Uterus (tissue), 4 donors: Measurements from ENCODE around the gene RNF6. TPM values are rescaled to one million over a fixed set of nuclear protein-coding genes. Genes with fewer than 3 reads are reported as not detected.

Source experiments
- DNase-seq, 2 donors: peaks; one replicate each; pipeline ENCODE4 v3.0.0-alpha.2; 2019 to 2020
- H3K27ac ChIP-seq, 2 donors: fragments of 200-600 bp; sonication (generic); 1 replicate in 1 of 2; 2 replicates in 1 of 2; pipeline ENCODE4 v1.5.1; 2016 to 2018
- H3K27me3 ChIP-seq, 2 donors: fragments of 200-600 bp; sonication (generic); one replicate each; pipeline ENCODE4 v1.5.1; 2018 to 2019; ENCODE audit warnings: control low read depth in 1 of 2
- H3K36me3 ChIP-seq, 2 donors: fragments of 200-600 bp; sonication (generic); one replicate each; pipeline ENCODE4 v1.5.1; 2019; ENCODE audit warnings: control low read depth in 1 of 2
- H3K4me1 ChIP-seq, 2 donors: fragments of 200-600 bp; sonication (generic); one replicate each; pipeline ENCODE4 v1.5.1; 2018 to 2019; ENCODE audit warnings: control low read depth in 1 of 2
- H3K4me3 ChIP-seq, 2 donors: fragments of 200-600 bp; sonication (generic); 1 replicate in 1 of 2; 2 replicates in 1 of 2; pipeline ENCODE4 v1.5.1; 2018 to 2019; ENCODE audit warnings: mild to moderate bottlenecking in 1 of 2
- H3K9me3 ChIP-seq, 2 donors: fragments of 200-600 bp; sonication (generic); one replicate each; pipeline ENCODE4 v1.5.1; 2019; ENCODE audit warnings: control low read depth in 1 of 2
- POLR2A ChIP-seq, 2 donors: fragments of 450-650 bp; IDR thresholded peaks; one replicate each; pipeline ENCODE4 v1.6.1; 2016; ENCODE audit warnings: antibody characterized with exemption in 2 of 2, mild to moderate bottlenecking in 1 of 2, moderate library complexity in 1 of 2
- intact Hi-C: fragments of 100-400 bp; cut with DNase I; formaldehyde crosslinking; loops from one replicate; pipeline ENCODE4 v1.15.1; 2023; ENCODE audit warnings: low total_unique reads
- total RNA-seq, 4 donors: library from RNA; depleted of rRNA in 3 of 4; stranded (reverse); fragments of >200 nt in 3 of 4; gene quantifications; one replicate each; pipeline versions ENCODE4 v1.1.0 to v1.2.4, GENCODE V29; 2014 to 2023
- TF ChIP-seq, protein P1 (sequence below), 4 experiments: fragments of 200-600 bp in 2 of 4; fragments of 450-650 bp in 2 of 4; sonication (generic) in 2 of 4; IDR thresholded peaks; one replicate each; pipeline ENCODE4 v1.5.1; 2016 to 2019; ENCODE audit warnings: antibody characterized with exemption in 4 of 4, mild to moderate bottlenecking in 2 of 4, moderate library complexity in 1 of 4
- donor health status: DM: yes; HTN: yes; CAD: no.

The RNF6 gene
- total RNA-seq, 4 donors from 2014 or later, result 12.0 to 32.4 (median 20.0) TPM

DNA sequence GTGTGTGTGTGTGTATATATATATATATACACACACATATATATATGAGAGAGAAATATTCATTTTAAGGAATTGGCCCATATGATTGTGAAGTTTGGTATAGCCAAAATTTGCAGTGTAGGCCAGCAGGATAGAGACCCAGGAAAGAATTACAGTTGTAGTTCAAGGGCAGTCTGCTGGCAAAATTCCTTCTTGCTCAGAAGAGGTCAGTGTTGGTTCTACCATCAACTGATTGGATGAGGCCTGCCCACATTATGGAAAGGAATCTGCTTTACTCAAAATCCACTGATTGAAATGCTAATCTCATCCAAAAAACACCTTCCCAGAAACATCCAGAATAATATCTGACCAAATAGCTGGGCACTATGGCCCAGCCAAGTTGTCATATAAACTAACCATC, 24.0 kb downstream of the RNF6 start:
- Histone ChIP-seq H3K4me3 (no peak overlapping the region), H3K27me3 (no peaks in the 10 kb centered on the region), H3K27ac (no peak overlapping the region), H3K9me3 (no peaks in the 10 kb centered on the region), H3K36me3 (no peaks in the 10 kb centered on the region), H3K4me1 (no peaks in the 10 kb centered on the region)
- TF ChIP-seq, protein P1, sequence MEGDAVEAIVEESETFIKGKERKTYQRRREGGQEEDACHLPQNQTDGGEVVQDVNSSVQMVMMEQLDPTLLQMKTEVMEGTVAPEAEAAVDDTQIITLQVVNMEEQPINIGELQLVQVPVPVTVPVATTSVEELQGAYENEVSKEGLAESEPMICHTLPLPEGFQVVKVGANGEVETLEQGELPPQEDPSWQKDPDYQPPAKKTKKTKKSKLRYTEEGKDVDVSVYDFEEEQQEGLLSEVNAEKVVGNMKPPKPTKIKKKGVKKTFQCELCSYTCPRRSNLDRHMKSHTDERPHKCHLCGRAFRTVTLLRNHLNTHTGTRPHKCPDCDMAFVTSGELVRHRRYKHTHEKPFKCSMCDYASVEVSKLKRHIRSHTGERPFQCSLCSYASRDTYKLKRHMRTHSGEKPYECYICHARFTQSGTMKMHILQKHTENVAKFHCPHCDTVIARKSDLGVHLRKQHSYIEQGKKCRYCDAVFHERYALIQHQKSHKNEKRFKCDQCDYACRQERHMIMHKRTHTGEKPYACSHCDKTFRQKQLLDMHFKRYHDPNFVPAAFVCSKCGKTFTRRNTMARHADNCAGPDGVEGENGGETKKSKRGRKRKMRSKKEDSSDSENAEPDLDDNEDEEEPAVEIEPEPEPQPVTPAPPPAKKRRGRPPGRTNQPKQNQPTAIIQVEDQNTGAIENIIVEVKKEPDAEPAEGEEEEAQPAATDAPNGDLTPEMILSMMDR (IDR thresholded peaks at IDR 0.05), result no peak
- TF ChIP-seq POLR2A (IDR thresholded peaks at IDR 0.05), result no peak
- intact Hi-C loops, result no loop called here
- no peak for DNase-seq

DNA sequence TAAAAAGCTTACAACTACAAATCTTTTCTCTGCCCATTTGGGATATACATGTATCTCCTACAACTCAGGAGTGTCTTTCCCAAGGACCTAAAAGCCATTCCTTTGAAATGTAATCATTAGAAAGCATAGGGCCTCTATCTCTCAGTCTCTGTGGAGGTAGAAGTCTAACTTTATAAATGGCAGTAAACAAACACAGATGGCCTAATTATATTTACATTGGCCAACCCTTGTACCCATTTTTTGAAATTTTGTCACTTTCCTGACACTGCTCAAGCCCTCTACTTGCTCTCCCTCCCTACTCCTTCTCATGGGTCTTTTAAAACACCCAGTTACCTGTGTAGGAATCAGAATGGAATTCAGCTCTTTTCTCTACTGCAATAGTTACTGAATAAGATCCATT, 24.8 kb downstream of the RNF6 start:
- Histone ChIP-seq H3K9me3 (no peaks in the 10 kb centered on the region), H3K27me3 (no peaks in the 10 kb centered on the region)

DNA sequence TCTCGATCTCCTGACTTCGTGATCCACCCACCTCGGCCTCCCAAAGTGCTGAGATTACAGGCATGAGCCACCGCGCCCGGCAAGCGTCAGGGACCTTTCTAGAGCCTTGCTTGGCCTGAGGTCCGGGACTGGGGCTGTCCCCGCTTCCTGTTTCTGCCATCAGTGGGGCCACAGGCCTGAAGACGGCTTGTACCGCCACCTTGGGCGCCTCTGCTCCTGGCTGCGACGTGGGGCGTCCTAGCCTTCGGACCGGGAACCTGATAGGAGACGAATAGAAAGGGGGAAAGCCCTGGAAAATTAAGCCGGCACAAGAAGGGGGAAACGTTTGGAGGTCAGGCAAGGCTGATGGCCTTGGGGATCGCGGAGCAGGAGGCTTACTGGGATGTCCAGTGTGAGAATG, 35.1 kb downstream of the RNF6 start:
- intact Hi-C loops, result loop anchor here (10.0 kb wide), 1 partner anchor 308 kb away; no protein-coding TSS in a partner anchor
- Histone ChIP-seq H3K4me3 (peak overlapping the region; percentile 60 to 67), H3K27ac (peak overlapping the region; percentile 81 to 93), H3K9me3 (no peaks in the 10 kb centered on the region), H3K27me3 (no peaks in the 10 kb centered on the region), H3K36me3 (no peaks in the 10 kb centered on the region), H3K4me1 (no peaks in the 10 kb centered on the region)
- no peak for TF ChIP-seq POLR2A (IDR thresholded peaks at IDR 0.05)
- TF ChIP-seq, protein P1 (IDR thresholded peaks at IDR 0.05), result no peak
- DNase-seq, result no peak

More for the DNA sequence above, 24.8 kb downstream of the RNF6 start:
- TF ChIP-seq, protein P1 (IDR thresholded peaks at IDR 0.05), result no peak
- no peak for TF ChIP-seq POLR2A (IDR thresholded peaks at IDR 0.05)
- DNase-seq, result no peak
- intact Hi-C loops, result no loop called here
- Histone ChIP-seq H3K4me3 (no peak overlapping the region), H3K36me3 (no peaks in the 10 kb centered on the region), H3K4me1 (no peaks in the 10 kb centered on the region), H3K27ac (no peak overlapping the region)

DNA sequence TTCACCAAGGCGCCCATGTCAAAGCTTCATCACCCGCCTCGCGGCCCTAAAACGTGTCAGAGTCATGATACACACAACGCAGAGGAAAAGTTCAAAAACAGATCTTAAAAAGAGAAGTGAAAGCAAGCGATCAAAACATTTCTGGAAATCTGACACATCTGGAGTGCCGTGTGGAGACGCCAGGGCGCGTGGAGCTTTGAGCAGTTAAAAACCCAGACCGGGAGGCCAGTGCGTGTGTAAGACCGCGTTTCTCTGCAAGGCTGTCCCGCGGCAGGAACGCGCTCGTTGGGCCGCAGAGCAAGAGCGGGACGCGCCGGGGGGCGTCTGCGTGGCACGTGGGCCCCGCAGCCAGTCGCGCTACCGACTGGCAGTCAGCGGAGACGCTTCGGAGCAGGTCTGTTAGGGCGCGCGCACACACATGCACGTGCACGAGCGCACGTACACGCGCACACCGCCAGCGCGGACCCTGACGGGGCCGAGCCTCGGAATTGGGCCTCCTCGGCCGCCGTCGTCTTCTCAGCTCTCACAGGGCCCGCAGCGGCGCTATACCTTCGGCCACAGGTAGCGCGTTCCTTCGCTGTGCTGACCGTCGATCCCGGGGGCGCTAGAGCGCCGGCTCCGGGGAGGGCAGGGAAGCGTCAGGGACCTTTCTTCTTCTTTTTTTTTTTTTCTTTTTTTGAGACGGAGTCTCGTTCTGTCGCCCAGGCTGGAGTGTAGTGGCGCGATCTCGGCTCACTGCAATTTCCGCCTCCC, 35.8 kb downstream of the RNF6 start:
- intact Hi-C loops, result loop anchor here (10.0 kb wide), 1 partner anchor 309 kb away; no protein-coding TSS in a partner anchor
- DNase-seq, result peak; percentile 83 to 86
- H3K4me3 ChIP-seq, result peak overlapping the region; percentile 60 to 67
- no peaks in the 10 kb centered on the region for H3K4me1 ChIP-seq
- no peaks in the 10 kb centered on the region for H3K9me3 ChIP-seq
- H3K27me3 ChIP-seq, result no peaks in the 10 kb centered on the region
- H3K36me3 ChIP-seq, result no peaks in the 10 kb centered on the region
- peak in 1 of 2 donors; percentile 40 for TF ChIP-seq POLR2A (IDR thresholded peaks at IDR 0.05)
- TF ChIP-seq, protein P1 (IDR thresholded peaks at IDR 0.05), result peak; percentile 20 to 60 (median 34)
- peak overlapping the region; percentile 81 to 93 for H3K27ac ChIP-seq

DNA sequence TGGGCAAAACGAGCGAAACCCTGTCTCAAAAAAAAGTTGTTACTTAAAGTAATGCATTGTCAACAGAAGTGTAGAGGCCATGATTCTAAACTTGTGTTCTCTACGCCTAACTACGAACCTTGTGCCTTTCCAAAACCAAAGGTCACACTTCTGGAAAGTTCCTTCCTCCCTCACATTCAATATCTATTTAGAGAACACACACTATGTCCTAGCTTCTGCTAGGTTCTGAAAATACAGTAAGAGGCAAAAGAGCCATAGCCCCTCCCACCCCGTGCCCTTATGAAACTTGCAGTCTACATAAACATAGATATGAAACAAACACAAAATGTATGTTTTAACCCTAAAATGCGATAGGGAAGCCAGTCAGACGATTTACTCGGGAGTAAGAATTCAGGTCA, 36.4 kb downstream of the RNF6 start:
- Histone ChIP-seq H3K27ac (peak overlapping the region; percentile 81 to 93), H3K4me1 (no peaks in the 10 kb centered on the region), H3K9me3 (no peaks in the 10 kb centered on the region), H3K27me3 (no peaks in the 10 kb centered on the region), H3K4me3 (peak overlapping the region; percentile 60 to 67), H3K36me3 (no peaks in the 10 kb centered on the region)
- intact Hi-C loops, result loop anchor here (10.0 kb wide), 1 partner anchor 309 kb away; no protein-coding TSS in a partner anchor
- DNase-seq, result no peak
- TF ChIP-seq, protein P1 (IDR thresholded peaks at IDR 0.05), result no peak
- TF ChIP-seq POLR2A (IDR thresholded peaks at IDR 0.05), result no peak
